ENCODE measurements around the gene DGCR8. TPM values are rescaled to one million over a fixed set of nuclear protein-coding genes. Genes with fewer than 3 reads are reported as not detected.

Gene DGCR8
- total and polyA plus RNA-seq, 4 donors: 13.2 to 38.4 (median 26.2) TPM

GRCh38 chr22:20090730-20091240 lies 10.7 kb downstream of the DGCR8 start:
- 71 to 84% methylated on average over 9 of the region's 9 CpGs for WGBS, 2 donors
- ATAC-seq (ENCODE audit: insufficient read depth, low FRiP score) (no peak), DNase-seq (no peak)
- Histone ChIP-seq H3K4me1 (ENCODE audit: control insufficient read depth in 5 of 5, insufficient read depth in 5 of 5, low read length in 5 of 5) (peaks cover 0 to 3% (median 0%) of the 10 kb centered on the region in 5 donors), H3K4me3 (no peak overlapping the region), H3K9ac (ENCODE audit: insufficient read depth in 1 of 2, low read length in 2 of 2) (no peak overlapping the region), H3K27me3 (ENCODE audit: control insufficient read depth in 3 of 3, insufficient read depth in 3 of 3, low read length in 2 of 3) (no peaks in the 10 kb centered on the region), H3K27ac (ENCODE audit: low read depth in 1 of 2, low read length in 1 of 2) (no peak overlapping the region), H3K9me3 (ENCODE audit: control insufficient read depth in 4 of 4, insufficient read depth in 3 of 4, low read length in 3 of 4) (peaks cover 0 to 2% (median under 1%) of the 10 kb centered on the region in 4 donors), H3K36me3 (ENCODE audit: control insufficient read depth in 4 of 4, insufficient read depth in 4 of 4, low read length in 4 of 4) (peaks cover 49 to 83% (median 69%) of the 10 kb centered on the region in 4 donors)
- TF ChIP-seq CTCF (IDR thresholded peaks at IDR 0.05; ENCODE audit: control extremely low read depth, extremely low read depth): no peak

- Histone ChIP-seq H3K4me3 (no peak overlapping the region), H3K27me3 (ENCODE audit: control insufficient read depth in 3 of 3, insufficient read depth in 3 of 3, low read length in 2 of 3) (no peaks in the 10 kb centered on the region), H3K4me1 (ENCODE audit: control insufficient read depth in 5 of 5, insufficient read depth in 5 of 5, low read length in 5 of 5) (no peaks in the 10 kb centered on the region), H3K9ac (ENCODE audit: insufficient read depth in 1 of 2, low read length in 2 of 2) (no peak overlapping the region), H3K36me3 (ENCODE audit: control insufficient read depth in 4 of 4, insufficient read depth in 4 of 4, low read length in 4 of 4) (peaks cover 52 to 79% (median 73%) of the 10 kb centered on the region in 4 donors), H3K9me3 (ENCODE audit: control insufficient read depth in 4 of 4, insufficient read depth in 3 of 4, low read length in 3 of 4) (peaks cover 0 to 9% (median 1%) of the 10 kb centered on the region in 4 donors), H3K27ac (ENCODE audit: low read depth in 1 of 2, low read length in 1 of 2) (no peak overlapping the region)
- DNase-seq (no peak), ATAC-seq (ENCODE audit: insufficient read depth, low FRiP score) (no peak)
- 89 to 97% methylated on average over 16 of the region's 16 CpGs for WGBS, 2 donors
- TF ChIP-seq CTCF (IDR thresholded peaks at IDR 0.05; ENCODE audit: control extremely low read depth, extremely low read depth): no peak
These were observed 11.8 kb downstream of the DGCR8 start for GRCh38 chr22:20091690-20092476.

GRCh38 chr22:20092477-20092854 lies 12.4 kb downstream of the DGCR8 start:
- Histone ChIP-seq H3K36me3 (ENCODE audit: control insufficient read depth in 4 of 4, insufficient read depth in 4 of 4, low read length in 4 of 4) (peaks cover 52 to 76% (median 72%) of the 10 kb centered on the region in 4 donors), H3K27me3 (ENCODE audit: control insufficient read depth in 3 of 3, insufficient read depth in 3 of 3, low read length in 2 of 3) (no peaks in the 10 kb centered on the region), H3K27ac (ENCODE audit: low read depth in 1 of 2, low read length in 1 of 2) (no peak overlapping the region), H3K4me3 (no peak overlapping the region), H3K9ac (ENCODE audit: insufficient read depth in 1 of 2, low read length in 2 of 2) (no peak overlapping the region), H3K4me1 (ENCODE audit: control insufficient read depth in 5 of 5, insufficient read depth in 5 of 5, low read length in 5 of 5) (no peaks in the 10 kb centered on the region), H3K9me3 (ENCODE audit: control insufficient read depth in 4 of 4, insufficient read depth in 3 of 4, low read length in 3 of 4) (peaks cover 0 to 9% (median 1%) of the 10 kb centered on the region in 4 donors)
- TF ChIP-seq CTCF (IDR thresholded peaks at IDR 0.05; ENCODE audit: control extremely low read depth, extremely low read depth): no peak
- no peak for ATAC-seq (ENCODE audit: insufficient read depth, low FRiP score)
- DNase-seq: no peak
- WGBS, 2 donors: 95 to 96% methylated on average over 11 of the region's 11 CpGs

All from lung (tissue), 12 donors.